Measurements from ENCODE around the gene TLL2. TPM values are rescaled to one million over a fixed set of nuclear protein-coding genes. Genes with fewer than 3 reads are reported as not detected.
A peak's percentile ranks its signal among the peaks of the same experiment; 100 is the strongest.

The TLL2 gene
- polyA plus RNA-seq, 2 of the 4 experiments (the other 2 are of a cell fraction) = 0.08 to 0.13 TPM

DNA sequence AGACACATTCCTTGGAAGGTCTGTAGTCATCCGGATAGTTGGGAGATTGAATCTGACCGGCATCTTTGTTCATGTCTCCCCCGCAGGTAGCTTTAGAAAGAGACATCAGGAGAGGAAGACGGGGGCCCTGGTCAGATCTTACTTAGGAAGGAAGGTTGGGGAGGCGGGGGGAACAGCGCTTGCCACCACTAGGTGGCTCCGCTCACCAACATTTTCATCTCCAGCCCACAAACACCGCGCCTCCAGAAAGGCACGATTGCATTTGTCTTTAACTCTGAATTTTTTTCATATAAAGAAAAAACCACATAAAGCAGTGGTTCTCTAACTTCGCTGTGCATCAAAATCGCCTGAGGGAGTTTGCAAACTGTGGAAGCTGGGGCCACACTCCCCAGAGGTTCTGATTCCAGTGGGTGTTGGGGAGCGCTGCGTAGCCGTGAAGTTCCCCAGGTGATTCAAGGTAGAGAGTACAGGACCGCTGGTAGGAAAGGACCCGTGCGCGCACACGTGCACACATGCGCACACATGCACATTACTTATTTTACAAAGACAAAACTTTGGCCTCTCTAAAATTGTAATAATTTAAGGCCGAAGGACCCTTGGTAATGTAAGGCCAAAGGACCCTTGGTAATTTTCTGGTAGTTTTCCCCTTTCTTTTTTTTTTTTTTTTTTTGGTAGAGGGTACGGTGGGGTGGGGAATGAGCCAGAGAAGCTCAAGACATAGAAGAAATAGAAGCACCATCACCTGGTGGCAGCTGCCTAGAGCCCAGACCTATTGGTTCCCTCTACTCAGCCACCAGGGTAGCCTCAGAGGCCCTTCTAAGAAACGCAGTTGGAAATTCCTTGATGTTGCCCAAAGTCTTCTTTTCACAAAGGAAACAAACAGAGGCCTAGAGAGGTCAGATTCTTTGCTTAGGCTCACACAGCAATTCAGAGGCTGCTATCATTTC lies 117.5 kb downstream of the TLL2 start:
- Histone ChIP-seq H3K27ac (no peak overlapping the region), H3K4me3 (no peak overlapping the region), H3K9me3 (no peaks in the 10 kb centered on the region), H3K4me2 (peak overlapping the region; percentile 44), H3K4me1 (no peaks in the 10 kb centered on the region)
- DNase-seq (ENCODE audit: low read depth in 1 of 2, low spot score in 1 of 2) = peak; percentile 73 to 91
- ChIA-PET POLR2A (no interaction called here), CTCF (interaction anchor here (0.6 to 11.2 kb wide), 52 partner anchors 11 to 834 kb away, joined by 3 to 105 read pairs (median 4); partner anchors contain the start of gene TLL2)
- WGBS (ENCODE audit: missing lambda C conversion rate) = 27% methylated on average over 24 of the region's 24 CpGs
- no peak for FAIRE-seq
- ATAC-seq = peak; percentile 91 to 96
- peak; percentile 63; the same call in 2 of the 3 replicates for TF ChIP-seq SMC3 (IDR thresholded peaks at IDR 0.05)
- no peak for TF ChIP-seq BCL3 (IDR thresholded peaks at IDR 0.05)
- TF ChIP-seq KDM1A (IDR thresholded peaks at IDR 0.05; ENCODE audit: low read depth) = no peak
- peak; percentile 83 for TF ChIP-seq CTCF (IDR thresholded peaks at IDR 0.05)
- TF ChIP-seq RAD21 (conservative IDR thresholded peaks at IDR 0.05 in 1 of 2, IDR thresholded peaks at IDR 0.05 in 1 of 2) = peak; percentile 89 to 90

- Histone ChIP-seq H3K4me1 (no peaks in the 10 kb centered on the region), H3K4me2 (no peak overlapping the region), H3K4me3 (no peak overlapping the region), H3K9me3 (no peaks in the 10 kb centered on the region), H3K27ac (no peak overlapping the region)
- DNase-seq (ENCODE audit: low read depth in 1 of 2, low spot score in 1 of 2) (no peak), ATAC-seq (no peak), FAIRE-seq (no peak)
- TF ChIP-seq, protein P1, sequence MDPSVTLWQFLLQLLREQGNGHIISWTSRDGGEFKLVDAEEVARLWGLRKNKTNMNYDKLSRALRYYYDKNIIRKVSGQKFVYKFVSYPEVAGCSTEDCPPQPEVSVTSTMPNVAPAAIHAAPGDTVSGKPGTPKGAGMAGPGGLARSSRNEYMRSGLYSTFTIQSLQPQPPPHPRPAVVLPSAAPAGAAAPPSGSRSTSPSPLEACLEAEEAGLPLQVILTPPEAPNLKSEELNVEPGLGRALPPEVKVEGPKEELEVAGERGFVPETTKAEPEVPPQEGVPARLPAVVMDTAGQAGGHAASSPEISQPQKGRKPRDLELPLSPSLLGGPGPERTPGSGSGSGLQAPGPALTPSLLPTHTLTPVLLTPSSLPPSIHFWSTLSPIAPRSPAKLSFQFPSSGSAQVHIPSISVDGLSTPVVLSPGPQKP (IDR thresholded peaks at IDR 0.05; ENCODE audit: low read depth, low read length) = no peak
- TF ChIP-seq CBX2 (IDR thresholded peaks at IDR 0.05; ENCODE audit: borderline replicate concordance, low read depth) (no peak), MAFK (IDR thresholded peaks at IDR 0.05; ENCODE audit: partially characterized antibody) (no peak)
- ChIA-PET POLR2A (no interaction called here), CTCF (interaction anchor here (0.6 to 11.2 kb wide), 7 partner anchors 14 to 733 kb away, joined by 3 to 105 read pairs (median 4); partner anchors contain the start of gene TLL2)
- WGBS (ENCODE audit: missing lambda C conversion rate) = 46% methylated on average over 7 of the region's 7 CpGs
Measured at GRCh38 chr10:96390460-96390864, 123.3 kb downstream of the TLL2 start.

- no peaks in the 10 kb centered on the region for H3K4me1 ChIP-seq
- no peak for DNase-seq (ENCODE audit: low read depth in 1 of 2, low spot score in 1 of 2)
- 35% methylated on average over 5 of the region's 5 CpGs for WGBS (ENCODE audit: missing lambda C conversion rate)
- TF ChIP-seq ZFP36 (IDR thresholded peaks at IDR 0.05; ENCODE audit: borderline replicate concordance, partially characterized antibody) (no peak), CTCF (IDR thresholded peaks at IDR 0.05) (no peak), EHF (CRISPR knock-in tag; IDR thresholded peaks at IDR 0.05) (no peak), CEBPB (IDR thresholded peaks at IDR 0.05) (no peak), RCOR1 (IDR thresholded peaks at IDR 0.05; ENCODE audit: low read depth, low read length) (no peak)
- TF ChIP-seq, protein P1 (IDR thresholded peaks at IDR 0.05; ENCODE audit: low read depth, low read length) = no peak
- H3K4me2 ChIP-seq = no peak overlapping the region
- POLR2A ChIA-PET = no interaction called here
- no peak overlapping the region for H3K27ac ChIP-seq
- ATAC-seq = no peak
- H3K9me3 ChIP-seq = no peaks in the 10 kb centered on the region
- no peak overlapping the region for H3K4me3 ChIP-seq
- FAIRE-seq = no peak
- CTCF ChIA-PET = interaction anchor here (1.1 to 11.2 kb wide), 3 partner anchors 14 to 683 kb away, joined by 3 to 105 read pairs (median 4); partner anchors contain the start of gene TLL2
Measured at GRCh38 chr10:96389785-96390184, 123.9 kb downstream of the TLL2 start.
